NCI-H1417 treated with DMSO at 0.1 percent for 48 hours (cell line): ENCODE data around the gene CPPED1.

ENCODE experiments used
- DNase-seq: peaks from one replicate; lab custom pipeline; 2025; lab: John Stamatoyannopoulos, UW

CPPED1 gene

GRCh38 chr16:12737563-12737962 is 66.1 kb downstream of the CPPED1 start:
- no peak for DNase-seq

GRCh38 chr16:12735805-12736204 is 67.9 kb downstream of the CPPED1 start:
- DNase-seq = no peak

GRCh38 chr16:12732600-12732999 is 71.1 kb downstream of the CPPED1 start:
- no peak for DNase-seq

DNA sequence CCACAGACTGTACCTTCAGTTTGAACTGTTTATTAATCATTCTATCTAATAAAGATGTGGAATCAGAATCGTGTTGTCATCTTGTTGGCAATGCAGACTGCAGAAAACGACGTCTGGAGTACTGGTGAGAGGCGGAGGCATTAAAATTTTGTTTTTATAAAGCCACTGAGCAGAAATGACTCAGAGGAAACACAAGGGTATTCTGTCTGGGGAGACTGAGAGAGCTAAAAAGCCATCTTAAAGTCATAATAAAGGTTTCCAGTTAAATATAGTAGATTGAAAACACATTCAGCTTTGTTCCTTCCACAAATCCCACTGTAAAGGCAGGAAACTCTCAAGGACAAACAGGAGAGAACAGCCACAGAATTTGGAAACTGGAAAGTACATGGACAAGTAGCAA is 74.2 kb downstream of the CPPED1 start:
- DNase-seq = no peak

DNA sequence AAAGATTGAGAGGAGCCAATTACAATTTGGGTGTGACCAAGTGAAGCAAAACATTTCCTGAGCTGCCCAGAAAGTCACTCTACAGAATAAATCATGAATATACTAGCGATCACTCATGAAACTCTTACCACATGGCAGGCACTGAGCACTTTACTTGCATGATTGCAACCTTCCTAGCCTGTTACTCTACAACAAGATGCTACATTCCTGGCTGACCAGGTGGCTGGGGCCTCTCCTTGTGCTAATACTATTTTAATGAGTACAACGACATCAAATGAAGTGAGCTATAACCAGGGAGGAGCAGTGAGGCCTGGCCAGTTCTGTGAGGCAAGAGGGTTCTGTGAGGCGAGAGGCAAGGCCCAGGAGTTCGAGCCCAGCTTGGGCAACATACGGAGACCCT is 75.2 kb downstream of the CPPED1 start:
- no peak for DNase-seq

- DNase-seq = no peak
Measured at GRCh38 chr16:12724226-12724625, 79.5 kb downstream of the CPPED1 start.

GRCh38 chr16:12723681-12724080 is 80.0 kb downstream of the CPPED1 start:
- no peak for DNase-seq

GRCh38 chr16:12721841-12722421 is 81.8 kb downstream of the CPPED1 start:
- DNase-seq = no peak

DNA sequence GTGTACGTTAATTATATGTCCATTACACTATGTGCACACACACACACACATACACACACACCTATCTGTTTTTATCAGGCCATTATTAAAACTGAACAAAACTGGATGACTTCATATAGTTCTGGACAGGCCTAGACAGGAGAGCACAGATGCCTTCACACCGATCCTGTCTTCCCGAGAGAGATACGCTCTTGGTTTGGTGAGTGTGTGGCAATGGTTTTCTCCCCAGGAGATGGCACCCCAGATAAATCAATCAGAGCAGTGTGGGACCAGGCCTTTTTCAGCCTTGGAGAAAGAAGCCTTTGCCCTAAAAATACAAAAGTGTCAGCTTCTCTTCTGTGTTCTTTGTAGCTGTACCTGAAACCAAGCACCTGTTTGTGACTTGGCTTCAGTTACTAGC is 83.7 kb downstream of the CPPED1 start:
- no peak for DNase-seq

GRCh38 chr16:12716658-12717057 is 87.0 kb downstream of the CPPED1 start:
- no peak for DNase-seq

GRCh38 chr16:12709807-12710206 is 93.9 kb downstream of the CPPED1 start:
- DNase-seq = no peak

DNA sequence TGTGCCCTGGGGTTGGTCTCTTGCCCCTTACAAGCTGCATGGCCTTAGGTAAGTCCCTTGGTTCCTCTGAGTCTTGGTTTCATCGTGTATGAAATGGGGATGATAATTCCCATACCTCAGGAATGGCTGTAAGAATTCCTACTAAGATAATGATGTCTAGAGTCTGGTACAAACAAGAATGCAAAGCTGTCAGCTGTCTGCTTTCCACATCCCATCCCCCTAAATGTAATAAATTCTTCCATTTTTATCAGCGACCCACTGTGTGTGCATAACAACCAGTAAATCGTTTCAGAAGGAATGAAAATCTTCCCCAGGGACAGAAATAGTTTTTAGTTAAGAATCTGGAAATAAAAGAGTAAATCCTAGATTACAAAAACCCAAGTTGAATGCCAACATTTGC is 95.4 kb downstream of the CPPED1 start:
- no peak for DNase-seq

DNA sequence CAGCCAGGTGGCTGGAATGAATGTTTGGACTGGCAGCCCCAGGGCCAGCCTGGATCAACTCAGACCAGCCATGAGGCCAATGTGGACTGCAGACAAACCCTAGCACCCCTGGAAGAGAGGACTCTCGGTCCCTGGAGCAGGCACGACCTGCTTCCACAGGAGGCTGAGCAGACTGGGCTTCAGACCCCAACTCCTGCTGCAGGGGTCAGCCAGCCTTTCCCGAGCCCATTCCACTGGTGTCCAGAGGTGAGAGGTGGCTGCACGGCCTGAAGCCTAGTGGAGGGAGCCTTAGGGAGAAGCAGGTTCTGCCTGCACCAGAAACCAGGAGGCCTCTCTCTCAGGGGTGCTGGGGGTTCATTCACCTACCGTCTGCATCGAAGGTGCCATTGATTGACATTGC is 97.1 kb downstream of the CPPED1 start:
- DNase-seq = no peak

GRCh38 chr16:12704492-12705111 is 99.1 kb downstream of the CPPED1 start:
- no peak for DNase-seq

DNA sequence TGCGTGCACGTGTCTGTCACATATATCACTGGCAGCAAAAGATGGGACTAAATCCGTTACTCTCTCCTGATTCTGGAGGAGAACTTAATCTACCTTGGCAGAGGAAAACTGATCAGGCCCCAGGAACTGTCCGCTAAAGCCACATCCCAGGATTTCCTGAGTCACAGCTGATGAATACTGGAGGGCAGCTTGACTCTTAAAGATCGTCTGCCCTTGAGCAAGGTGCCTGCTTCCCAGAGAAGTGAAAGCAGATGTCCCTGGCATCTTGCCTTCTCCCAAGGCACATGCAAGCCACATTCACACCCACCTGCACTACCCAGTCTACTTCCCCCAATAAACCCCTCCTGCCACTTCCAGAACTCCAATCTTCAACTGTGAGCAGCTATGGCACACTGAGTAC is 99.8 kb downstream of the CPPED1 start:
- no peak for DNase-seq

GRCh38 chr16:12700161-12700560 is 103.5 kb downstream of the CPPED1 start:
- DNase-seq = no peak

- DNase-seq = no peak
Measured at GRCh38 chr16:12699161-12699560, 104.5 kb downstream of the CPPED1 start.

- DNase-seq = no peak
Measured at GRCh38 chr16:12697437-12697836, 106.2 kb downstream of the CPPED1 start.

GRCh38 chr16:12695454-12695853 is 108.2 kb downstream of the CPPED1 start:
- no peak for DNase-seq

DNA sequence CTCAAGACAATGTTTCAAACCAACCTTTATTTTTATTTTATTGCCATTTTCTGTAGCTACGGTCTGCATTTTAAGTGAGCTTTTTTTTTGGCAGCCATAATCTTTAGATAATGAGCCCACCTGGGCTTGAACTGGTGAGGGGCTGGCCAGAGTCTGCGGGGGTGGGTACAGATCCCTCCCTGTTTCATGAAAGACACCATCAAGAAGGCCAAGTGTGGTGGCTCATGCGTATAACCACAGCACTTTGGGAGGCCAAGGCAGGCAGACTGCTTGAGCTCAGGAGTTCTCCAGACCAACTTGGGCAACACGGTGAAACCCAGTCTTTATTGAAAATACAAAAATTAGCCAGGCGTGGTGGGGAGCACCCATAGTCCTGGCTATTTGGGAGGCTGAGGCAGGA is 113.7 kb downstream of the CPPED1 start:
- DNase-seq = no peak

DNA sequence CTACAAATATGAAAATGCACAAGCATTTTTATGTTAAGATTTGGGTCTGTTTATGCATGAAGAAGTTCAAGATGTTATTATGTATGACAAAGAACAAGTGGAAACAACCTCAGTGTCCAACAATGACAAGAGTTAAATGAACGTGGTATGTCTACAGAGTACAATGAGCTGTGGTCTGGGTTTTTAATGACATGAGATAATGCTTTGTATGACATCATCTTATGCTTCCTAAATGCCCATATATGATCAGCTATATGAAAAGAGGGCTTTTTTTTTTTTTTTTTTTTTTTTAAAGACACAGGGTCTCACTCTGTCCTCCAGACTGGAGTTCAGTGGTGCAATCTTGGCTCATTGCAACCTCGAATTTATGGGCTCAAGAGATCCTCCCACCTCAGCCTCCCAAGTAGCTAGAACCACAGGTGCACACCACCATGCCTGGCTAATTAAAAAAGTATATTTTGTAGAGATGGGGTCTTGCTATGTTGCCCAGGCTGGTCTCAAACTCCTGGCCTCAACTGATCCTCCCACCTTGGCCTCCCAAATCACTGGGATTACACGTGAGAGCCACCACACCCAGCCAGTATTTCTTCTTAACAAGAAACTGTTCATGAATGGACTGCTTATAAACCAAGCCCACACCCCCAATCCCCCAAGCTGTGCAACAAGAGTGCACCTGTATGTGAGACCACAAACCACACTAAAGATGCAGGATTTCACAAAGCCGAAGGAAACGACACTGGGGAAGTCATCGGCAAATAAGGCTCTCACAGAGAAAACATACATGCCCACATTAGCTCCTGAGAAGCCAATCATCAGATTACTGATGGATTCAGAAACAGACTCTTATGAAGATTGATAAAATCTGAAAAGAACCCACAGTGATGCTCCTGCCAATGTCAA is 114.5 kb downstream of the CPPED1 start:
- no peak for DNase-seq

GRCh38 chr16:12685806-12686205 is 117.9 kb downstream of the CPPED1 start:
- no peak for DNase-seq
